ENCODE measurements around the gene SERGEF.

Gene SERGEF

GRCh38 chr11:17781221-17781620 lies 231.6 kb downstream of the SERGEF start:
- DNase-seq: no peak

GRCh38 chr11:17780668-17781067 lies 232.2 kb downstream of the SERGEF start:
- no peak for DNase-seq

- DNase-seq: no peak
Measured at GRCh38 chr11:17779861-17780594, 232.8 kb downstream of the SERGEF start.

- no peak for DNase-seq
Measured at GRCh38 chr11:17778956-17779860, 233.6 kb downstream of the SERGEF start.

GRCh38 chr11:17778352-17778751 lies 234.5 kb downstream of the SERGEF start:
- no peak for DNase-seq

GRCh38 chr11:17777738-17778091 lies 235.1 kb downstream of the SERGEF start:
- no peak for DNase-seq

- DNase-seq: no peak
Measured at GRCh38 chr11:17777086-17777737, 235.6 kb downstream of the SERGEF start.

GRCh38 chr11:17776212-17776875 lies 236.5 kb downstream of the SERGEF start:
- no peak for DNase-seq

- no peak for DNase-seq
Measured at GRCh38 chr11:17775507-17776211, 237.2 kb downstream of the SERGEF start.

- no peak for DNase-seq
Measured at GRCh38 chr11:17775035-17775348, 237.9 kb downstream of the SERGEF start.

GRCh38 chr11:17774232-17775034 lies 238.4 kb downstream of the SERGEF start:
- DNase-seq: no peak

- no peak for DNase-seq
Measured at GRCh38 chr11:17773674-17774073, 239.2 kb downstream of the SERGEF start.

- no peak for DNase-seq
Measured at GRCh38 chr11:17772704-17773600, 239.9 kb downstream of the SERGEF start.

GRCh38 chr11:17771841-17772401 lies 240.9 kb downstream of the SERGEF start:
- no peak for DNase-seq

GRCh38 chr11:17771415-17771814 lies 241.4 kb downstream of the SERGEF start:
- DNase-seq: no peak

GRCh38 chr11:17770917-17771316 lies 241.9 kb downstream of the SERGEF start:
- no peak for DNase-seq

GRCh38 chr11:17770048-17770652 lies 242.7 kb downstream of the SERGEF start:
- DNase-seq: no peak

GRCh38 chr11:17769218-17769617 lies 243.6 kb downstream of the SERGEF start:
- no peak for DNase-seq

GRCh38 chr11:17768547-17768946 lies 244.3 kb downstream of the SERGEF start:
- DNase-seq: no peak

- no peak for DNase-seq
Measured at GRCh38 chr11:17767914-17768313, 244.9 kb downstream of the SERGEF start.

Data from CD4-positive, alpha-beta T cell treated with Interleukin-1 beta for 1 hour (primary cell).